ENCODE measurements around the gene EFCAB6. TPM values are rescaled to one million over a fixed set of nuclear protein-coding genes. Genes with fewer than 3 reads are reported as not detected.
A peak's percentile ranks its signal among the peaks of the same experiment; 100 is the strongest.

The EFCAB6 gene
- total RNA-seq, 1 donor from 2014 or later: 1.1 TPM

- no peaks in the 10 kb centered on the region for H3K36me3 Mint-ChIP-seq (ENCODE audit: low read depth)
- TF ChIP-seq, protein P1, sequence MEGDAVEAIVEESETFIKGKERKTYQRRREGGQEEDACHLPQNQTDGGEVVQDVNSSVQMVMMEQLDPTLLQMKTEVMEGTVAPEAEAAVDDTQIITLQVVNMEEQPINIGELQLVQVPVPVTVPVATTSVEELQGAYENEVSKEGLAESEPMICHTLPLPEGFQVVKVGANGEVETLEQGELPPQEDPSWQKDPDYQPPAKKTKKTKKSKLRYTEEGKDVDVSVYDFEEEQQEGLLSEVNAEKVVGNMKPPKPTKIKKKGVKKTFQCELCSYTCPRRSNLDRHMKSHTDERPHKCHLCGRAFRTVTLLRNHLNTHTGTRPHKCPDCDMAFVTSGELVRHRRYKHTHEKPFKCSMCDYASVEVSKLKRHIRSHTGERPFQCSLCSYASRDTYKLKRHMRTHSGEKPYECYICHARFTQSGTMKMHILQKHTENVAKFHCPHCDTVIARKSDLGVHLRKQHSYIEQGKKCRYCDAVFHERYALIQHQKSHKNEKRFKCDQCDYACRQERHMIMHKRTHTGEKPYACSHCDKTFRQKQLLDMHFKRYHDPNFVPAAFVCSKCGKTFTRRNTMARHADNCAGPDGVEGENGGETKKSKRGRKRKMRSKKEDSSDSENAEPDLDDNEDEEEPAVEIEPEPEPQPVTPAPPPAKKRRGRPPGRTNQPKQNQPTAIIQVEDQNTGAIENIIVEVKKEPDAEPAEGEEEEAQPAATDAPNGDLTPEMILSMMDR (IDR thresholded peaks at IDR 0.05): no peak
- H3K27me3 Mint-ChIP-seq (ENCODE audit: low read depth): peaks cover 31% of the 10 kb centered on the region
- no peaks in the 10 kb centered on the region for H3K4me1 Mint-ChIP-seq (ENCODE audit: low read depth)
- H3K27ac Mint-ChIP-seq (ENCODE audit: unreplicated experiment): no peak overlapping the region
- no peak for DNase-seq (ENCODE audit: low spot score)
- no peaks in the 10 kb centered on the region for H3K9me3 Mint-ChIP-seq (ENCODE audit: low read depth)
- H3K4me3 Mint-ChIP-seq (ENCODE audit: unreplicated experiment): no peak overlapping the region
Observed at GRCh38 chr22:43744700-43745410, 67.2 kb downstream of the EFCAB6 start.

DNA sequence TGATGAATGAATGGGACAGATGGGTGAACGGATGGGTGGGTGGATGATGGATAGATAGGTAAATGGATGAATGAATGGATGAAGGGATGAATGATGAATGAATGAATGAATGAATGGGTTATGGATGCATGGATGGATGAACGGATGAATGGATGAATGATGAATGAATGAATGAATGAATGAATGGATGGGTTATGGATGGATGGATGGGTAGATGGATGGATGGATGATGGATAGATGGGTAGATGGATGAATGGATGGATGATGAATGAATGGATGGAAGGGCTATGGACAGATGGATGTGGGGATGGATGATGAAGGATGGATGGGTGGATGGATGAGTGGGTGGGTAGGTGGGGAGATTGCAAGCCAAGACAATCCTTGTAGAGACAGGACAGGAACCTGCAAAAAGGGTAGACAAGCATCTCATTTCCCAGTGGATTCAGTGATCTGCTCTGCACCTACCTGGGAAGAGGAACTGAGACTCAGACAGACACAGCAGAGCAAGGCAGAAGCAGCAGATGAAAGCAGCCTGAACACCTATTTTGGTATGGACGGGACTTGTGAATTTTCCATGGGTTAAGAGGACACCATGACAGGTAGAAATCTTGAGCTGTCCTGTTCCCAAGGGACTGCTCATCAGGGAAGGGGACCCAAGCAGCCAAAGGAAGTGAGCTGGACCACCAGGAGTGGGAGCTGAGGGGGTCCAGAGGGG is 68.0 kb downstream of the EFCAB6 start:
- peaks cover 27% of the 10 kb centered on the region for H3K27me3 Mint-ChIP-seq (ENCODE audit: low read depth)
- H3K27ac Mint-ChIP-seq (ENCODE audit: unreplicated experiment): no peak overlapping the region
- TF ChIP-seq, protein P1 (IDR thresholded peaks at IDR 0.05): no peak
- DNase-seq (ENCODE audit: low spot score): no peak
- no peaks in the 10 kb centered on the region for H3K4me1 Mint-ChIP-seq (ENCODE audit: low read depth)
- H3K4me3 Mint-ChIP-seq (ENCODE audit: unreplicated experiment): no peak overlapping the region
- H3K36me3 Mint-ChIP-seq (ENCODE audit: low read depth): no peaks in the 10 kb centered on the region
- no peaks in the 10 kb centered on the region for H3K9me3 Mint-ChIP-seq (ENCODE audit: low read depth)

GRCh38 chr22:43743131-43743530 is 69.0 kb downstream of the EFCAB6 start:
- TF ChIP-seq, protein P1 (IDR thresholded peaks at IDR 0.05): peak; percentile 14
- H3K4me1 Mint-ChIP-seq (ENCODE audit: low read depth): no peaks in the 10 kb centered on the region
- peaks cover 17% of the 10 kb centered on the region for H3K27me3 Mint-ChIP-seq (ENCODE audit: low read depth)
- H3K27ac Mint-ChIP-seq (ENCODE audit: unreplicated experiment): no peak overlapping the region
- H3K9me3 Mint-ChIP-seq (ENCODE audit: low read depth): no peaks in the 10 kb centered on the region
- DNase-seq (ENCODE audit: low spot score): no peak
- H3K4me3 Mint-ChIP-seq (ENCODE audit: unreplicated experiment): no peak overlapping the region
- H3K36me3 Mint-ChIP-seq (ENCODE audit: low read depth): no peaks in the 10 kb centered on the region

DNA sequence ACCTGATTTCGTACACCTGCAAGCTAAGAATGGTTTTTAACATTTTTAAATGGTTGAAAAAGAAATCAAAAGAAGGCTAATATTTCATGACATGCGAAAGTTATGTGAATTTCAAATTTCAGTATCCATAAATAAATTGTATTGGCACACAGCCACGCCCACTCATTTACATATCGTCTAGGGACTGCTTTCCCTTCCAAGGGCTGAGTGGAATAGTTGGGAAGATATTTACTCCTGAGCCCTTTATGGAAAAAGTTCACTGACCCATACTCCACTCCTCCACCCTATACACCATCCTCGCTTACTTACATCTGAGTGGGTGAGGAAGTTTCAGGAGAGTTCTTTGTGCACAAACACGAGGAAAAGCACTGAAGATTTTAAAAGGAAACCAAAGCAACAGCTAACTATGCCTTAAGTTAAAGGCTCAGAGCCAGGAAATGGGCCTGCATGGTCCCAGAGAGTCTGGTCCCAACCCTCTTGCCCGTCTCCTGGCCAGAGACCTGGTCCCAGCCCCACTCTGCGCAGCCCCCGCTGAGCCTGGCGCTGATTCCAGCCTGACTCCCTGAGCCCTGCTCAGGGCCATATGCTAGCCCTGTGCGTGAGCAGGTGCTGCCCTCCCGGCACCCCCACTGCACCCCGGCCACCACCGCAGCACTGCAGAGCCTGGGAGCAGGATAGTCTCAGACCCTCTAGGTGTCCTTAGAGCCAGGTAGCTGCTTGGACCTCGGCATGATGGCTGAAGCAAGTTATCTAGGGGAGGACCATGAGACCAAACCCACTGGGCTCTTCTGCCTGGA is 69.8 kb downstream of the EFCAB6 start:
- Mint-ChIP-seq H3K36me3 (ENCODE audit: low read depth) (no peaks in the 10 kb centered on the region), H3K27ac (ENCODE audit: unreplicated experiment) (no peak overlapping the region), H3K27me3 (ENCODE audit: low read depth) (peaks cover 16% of the 10 kb centered on the region), H3K4me1 (ENCODE audit: low read depth) (no peaks in the 10 kb centered on the region), H3K4me3 (ENCODE audit: unreplicated experiment) (no peak overlapping the region), H3K9me3 (ENCODE audit: low read depth) (no peaks in the 10 kb centered on the region)
- TF ChIP-seq, protein P1 (IDR thresholded peaks at IDR 0.05): no peak
- no peak for DNase-seq (ENCODE audit: low spot score)

Data from chondrocyte (in vitro differentiated cells).